OCI-M1 (cell line): ENCODE data around the gene SPAG9.
A peak's percentile ranks its signal among the peaks of the same experiment; 100 is the strongest.

ENCODE experiments used
- DNase-seq: peaks from one replicate; lab custom pipeline; 2025; lab: John Stamatoyannopoulos, UW

SPAG9 gene

GRCh38 chr17:51120739-51121619 lies at the start of gene SPAG9:
Gene SPAG9 (minus strand): TSS chr17:51120868. CDS start chr17:51120656, 212 bp downstream.
- peak; percentile 97 for DNase-seq

GRCh38 chr17:51169340-51169739 lies 48.7 kb upstream of the SPAG9 start:
- no peak for DNase-seq

GRCh38 chr17:51166987-51167931 lies 46.6 kb upstream of the SPAG9 start:
- DNase-seq = peak; percentile 80

GRCh38 chr17:51166198-51166986 lies 45.7 kb upstream of the SPAG9 start, which contains the start of gene NME2:
Gene NME2 (plus strand): TSS chr17:51166411. CDS start chr17:51166831, 420 bp downstream.
- DNase-seq = peak; percentile 90

- no peak for DNase-seq
Measured at GRCh38 chr17:51165680-51166197, 45.1 kb upstream of the SPAG9 start.

GRCh38 chr17:51164911-51165679 lies 44.4 kb upstream of the SPAG9 start:
- DNase-seq = no peak

GRCh38 chr17:51161541-51161940 lies 40.9 kb upstream of the SPAG9 start:
- no peak for DNase-seq

GRCh38 chr17:51159604-51160003 lies 38.9 kb upstream of the SPAG9 start:
- peak; percentile 23 for DNase-seq

- no peak for DNase-seq
Measured at GRCh38 chr17:51155416-51155815, 34.7 kb upstream of the SPAG9 start.

- peak; percentile 42 for DNase-seq
Measured at GRCh38 chr17:51154176-51154575, 33.5 kb upstream of the SPAG9 start.

GRCh38 chr17:51153210-51154072 lies 32.8 kb upstream of the SPAG9 start, which contains the start of gene NME1:
Gene NME1 (plus strand): TSS chr17:51153559. CDS start chr17:51155655, 2,096 bp downstream.
- DNase-seq = peak; percentile 99

GRCh38 chr17:51152766-51153209 lies 32.1 kb upstream of the SPAG9 start:
- no peak for DNase-seq

- DNase-seq = no peak
Measured at GRCh38 chr17:51150932-51151331, 30.3 kb upstream of the SPAG9 start.

GRCh38 chr17:51149163-51149562 lies 28.5 kb upstream of the SPAG9 start:
- DNase-seq = no peak

- DNase-seq = no peak
Measured at GRCh38 chr17:51147650-51148049, 27.0 kb upstream of the SPAG9 start.

- no peak for DNase-seq
Measured at GRCh38 chr17:51144266-51145022, 23.8 kb upstream of the SPAG9 start.

GRCh38 chr17:51142597-51142996 lies 21.9 kb upstream of the SPAG9 start:
- no peak for DNase-seq

- DNase-seq = no peak
Measured at GRCh38 chr17:51135956-51136355, 15.3 kb upstream of the SPAG9 start.

- DNase-seq = no peak
Measured at GRCh38 chr17:51133365-51133764, 12.7 kb upstream of the SPAG9 start.
